ENCODE results near the gene TLCD3B.

TLCD3B gene

GRCh38 chr16:29987371-29988085, 43.5 kb downstream of the TLCD3B start:
- DNase-seq: no peak

- DNase-seq: no peak
These were observed 44.1 kb downstream of the TLCD3B start for GRCh38 chr16:29986931-29987330.

DNA sequence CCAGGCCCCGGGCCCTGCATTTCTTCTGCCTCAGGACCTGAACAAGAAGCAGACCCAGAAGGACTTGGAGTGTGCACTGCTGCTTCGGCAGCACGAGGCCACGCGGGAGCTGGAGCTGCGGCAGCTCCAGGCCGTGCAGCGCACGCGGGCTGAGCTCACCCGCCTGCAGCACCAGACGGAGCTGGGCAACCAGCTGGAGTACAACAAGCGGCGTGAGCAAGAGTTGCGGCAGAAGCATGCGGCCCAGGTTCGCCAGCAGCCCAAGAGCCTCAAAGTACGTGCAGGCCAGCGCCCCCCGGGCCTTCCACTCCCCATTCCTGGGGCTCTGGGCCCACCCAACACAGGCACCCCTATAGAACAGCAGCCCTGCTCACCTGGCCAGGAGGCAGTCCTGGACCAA, 44.8 kb downstream of the TLCD3B start:
- DNase-seq: no peak

DNA sequence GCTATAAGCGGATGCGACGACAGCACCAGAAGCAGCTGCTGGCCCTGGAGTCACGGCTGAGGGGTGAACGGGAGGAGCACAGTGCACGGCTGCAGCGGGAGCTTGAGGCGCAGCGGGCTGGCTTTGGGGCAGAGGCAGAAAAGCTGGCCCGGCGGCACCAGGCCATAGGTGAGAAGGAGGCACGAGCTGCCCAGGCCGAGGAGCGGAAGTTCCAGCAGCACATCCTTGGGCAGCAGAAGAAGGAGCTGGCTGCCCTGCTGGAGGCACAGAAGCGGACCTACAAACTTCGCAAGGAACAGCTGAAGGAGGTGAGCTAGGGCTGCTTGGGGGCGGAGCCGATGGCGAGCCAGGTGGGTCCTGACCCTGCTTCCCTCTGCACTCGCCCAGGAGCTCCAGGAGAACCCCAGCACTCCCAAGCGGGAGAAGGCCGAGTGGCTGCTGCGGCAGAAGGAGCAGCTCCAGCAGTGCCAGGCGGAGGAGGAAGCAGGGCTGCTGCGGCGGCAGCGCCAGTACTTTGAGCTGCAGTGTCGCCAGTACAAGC, 45.7 kb downstream of the TLCD3B start:
- no peak for DNase-seq

DNA sequence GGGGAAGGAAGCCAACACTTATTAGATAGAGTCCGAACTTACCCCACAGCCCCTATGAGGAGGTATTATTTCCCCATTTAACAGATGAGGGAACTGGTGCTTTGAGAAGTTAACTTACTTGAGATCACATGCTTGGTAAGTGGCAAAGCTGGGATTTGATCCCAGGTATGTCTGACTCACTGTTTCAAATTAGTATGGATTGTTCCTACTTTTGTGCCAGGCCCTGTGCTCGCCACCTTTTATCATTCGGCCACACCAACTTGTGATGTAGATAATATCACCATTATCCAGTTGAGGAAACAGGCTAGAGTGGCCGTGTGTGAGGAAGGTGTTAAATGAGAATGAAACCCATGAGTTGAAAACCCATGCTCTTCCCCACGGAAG, 46.3 kb downstream of the TLCD3B start:
- DNase-seq: no peak

- DNase-seq: no peak
These were observed 46.8 kb downstream of the TLCD3B start for GRCh38 chr16:29984137-29984763.

- DNase-seq: no peak
These were observed 47.5 kb downstream of the TLCD3B start for GRCh38 chr16:29983420-29984136.

GRCh38 chr16:29982560-29983419, 48.3 kb downstream of the TLCD3B start:
- DNase-seq: no peak

GRCh38 chr16:29978564-29979270, 52.4 kb downstream of the TLCD3B start:
- no peak for DNase-seq

DNA sequence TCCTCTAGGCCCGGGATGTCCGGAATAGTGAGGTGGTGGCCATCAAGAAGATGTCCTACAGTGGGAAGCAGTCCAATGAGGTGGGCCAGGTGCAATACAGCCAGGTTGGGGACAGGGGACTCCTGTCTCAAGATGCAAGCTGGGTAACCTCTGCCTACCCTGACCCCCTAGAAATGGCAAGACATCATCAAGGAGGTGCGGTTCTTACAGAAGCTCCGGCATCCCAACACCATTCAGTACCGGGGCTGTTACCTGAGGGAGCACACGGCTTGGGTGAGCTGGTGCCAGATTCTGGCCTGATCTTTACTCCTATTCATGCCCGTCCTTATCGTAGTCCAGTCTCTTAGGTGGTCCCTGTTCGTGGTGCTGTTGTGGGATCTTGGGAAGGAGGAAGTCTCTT, 53.0 kb downstream of the TLCD3B start:
- no peak for DNase-seq

DNA sequence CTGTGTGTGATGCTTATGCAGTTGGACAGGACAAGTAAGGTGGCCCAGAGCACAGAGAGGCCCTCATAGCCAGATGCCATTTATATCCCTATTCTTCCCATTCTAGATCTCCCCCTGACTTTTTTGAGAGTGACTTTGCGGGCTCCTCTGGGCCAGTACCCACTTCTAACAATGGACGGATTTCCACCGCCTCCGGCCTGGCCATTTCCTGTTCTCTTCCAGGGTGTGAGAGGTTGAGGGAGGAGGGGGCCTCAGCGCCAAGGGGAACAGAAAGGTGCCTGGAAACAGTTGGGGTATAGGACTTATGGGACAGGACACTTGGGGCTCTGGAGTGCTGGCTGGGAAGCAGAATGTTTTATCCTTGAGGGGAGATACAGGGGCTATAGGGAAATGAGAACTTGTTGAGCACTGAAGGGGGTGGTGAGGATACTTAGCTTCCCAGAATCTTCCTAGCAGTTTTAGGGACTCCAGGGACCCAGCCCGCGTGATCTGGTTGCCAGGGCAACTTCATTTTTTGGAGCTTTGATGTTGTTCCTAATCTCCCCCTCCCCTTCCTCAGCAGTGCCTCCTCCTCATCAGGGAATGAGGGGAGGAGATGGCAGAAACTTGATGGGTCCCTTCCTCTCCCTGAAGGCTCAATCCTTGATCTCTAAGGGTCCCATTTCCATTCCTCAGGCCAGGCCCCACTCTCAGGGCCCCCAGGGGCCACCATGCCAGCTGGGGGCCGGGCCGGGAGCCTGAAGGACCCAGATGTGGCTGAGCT, 53.8 kb downstream of the TLCD3B start:
- DNase-seq: no peak

DNA sequence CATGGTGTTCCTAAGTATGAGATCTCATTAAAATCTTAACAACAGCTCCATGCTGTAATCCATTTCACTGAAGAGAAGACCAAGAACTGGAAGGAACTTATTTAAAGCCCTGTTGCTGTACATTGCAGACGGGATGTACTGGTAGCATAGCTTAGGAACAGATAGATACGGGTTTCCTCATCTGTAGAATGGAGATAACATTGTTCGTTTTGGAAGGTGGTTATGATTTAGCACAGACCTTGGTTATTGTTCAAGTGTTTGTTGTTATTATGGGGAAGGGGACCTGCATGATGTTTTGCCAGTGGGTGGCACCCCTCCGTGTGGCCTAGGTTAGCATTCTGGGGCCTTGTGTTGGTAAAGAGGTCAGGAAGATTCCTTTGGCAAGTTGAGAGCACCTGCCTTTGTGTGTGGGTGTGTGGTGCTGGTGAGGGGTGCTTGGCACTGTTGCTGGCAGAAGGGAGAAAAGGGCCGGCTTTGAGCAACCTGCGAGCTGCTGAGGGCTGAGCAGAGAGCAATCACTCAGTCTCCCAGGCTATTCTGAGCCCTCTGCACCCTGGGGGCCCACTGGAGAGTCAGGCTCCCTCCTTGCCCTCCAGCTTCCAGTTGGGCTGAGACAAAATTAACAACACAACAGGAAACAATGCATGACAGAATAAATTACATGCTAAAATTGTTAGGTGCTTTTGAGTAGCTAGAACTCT, 55.1 kb downstream of the TLCD3B start:
- no peak for DNase-seq

DNA sequence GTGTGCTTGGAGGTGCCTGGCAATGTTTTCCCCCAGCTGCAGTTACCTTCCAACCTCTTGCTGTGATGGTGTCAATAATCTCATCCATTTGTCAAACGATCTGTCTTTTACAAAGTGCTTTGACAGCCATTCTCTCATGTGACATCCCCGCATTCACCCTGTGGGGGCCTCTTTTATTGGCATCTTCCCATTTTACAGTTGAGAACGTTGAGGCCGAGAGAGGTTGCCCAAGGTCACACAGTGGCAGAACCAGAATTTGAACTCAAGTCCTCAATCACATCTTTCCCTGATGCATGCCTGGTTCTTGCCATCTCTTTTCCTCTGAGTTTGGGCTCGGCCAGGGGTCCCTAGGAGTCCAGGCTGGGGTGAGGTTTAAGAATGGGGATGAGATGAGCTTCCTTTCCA, 55.9 kb downstream of the TLCD3B start:
- no peak for DNase-seq

Measured in NCI-H1092 (cell line).